Fibroblast of skin of right quadriceps (primary cell): ENCODE measurements around the gene PRIMA1.
A peak's percentile ranks its signal among the peaks of the same experiment; 100 is the strongest.

Experiments
- DNase-seq: peaks from one replicate; pipeline ENCODE4 v3.0.0-alpha.2; 2013

The PRIMA1 gene

GRCh38 chr14:93793555-93794324 lies 5.5 kb upstream of the PRIMA1 start:
- DNase-seq: no peak

- no peak for DNase-seq
These were observed 4.1 kb upstream of the PRIMA1 start for GRCh38 chr14:93792391-93792790.

GRCh38 chr14:93790966-93791365 lies 2.7 kb upstream of the PRIMA1 start:
- no peak for DNase-seq

GRCh38 chr14:93789228-93790130 lies 1.2 kb upstream of the PRIMA1 start:
- DNase-seq: no peak

GRCh38 chr14:93788543-93789227 lies 400 bp upstream of the PRIMA1 start:
- peak; percentile 6 for DNase-seq

- no peak for DNase-seq
These were observed 606 bp downstream of the PRIMA1 start for GRCh38 chr14:93787465-93788292.

GRCh38 chr14:93785423-93785822 lies 2.9 kb downstream of the PRIMA1 start:
- DNase-seq: no peak

- DNase-seq: no peak
These were observed 3.4 kb downstream of the PRIMA1 start for GRCh38 chr14:93784878-93785277.

GRCh38 chr14:93780813-93781400 lies 7.4 kb downstream of the PRIMA1 start:
- no peak for DNase-seq

- no peak for DNase-seq
These were observed 9.2 kb downstream of the PRIMA1 start for GRCh38 chr14:93778856-93779629.

- no peak for DNase-seq
These were observed 9.8 kb downstream of the PRIMA1 start for GRCh38 chr14:93778453-93778852.

- no peak for DNase-seq
These were observed 12.5 kb downstream of the PRIMA1 start for GRCh38 chr14:93775744-93776143.

GRCh38 chr14:93775158-93775557 lies 13.1 kb downstream of the PRIMA1 start:
- DNase-seq: no peak

GRCh38 chr14:93772263-93772662 lies 16.0 kb downstream of the PRIMA1 start:
- no peak for DNase-seq

- DNase-seq: no peak
These were observed 22.3 kb downstream of the PRIMA1 start for GRCh38 chr14:93765970-93766369.

- DNase-seq: no peak
These were observed 23.1 kb downstream of the PRIMA1 start for GRCh38 chr14:93765155-93765554.

GRCh38 chr14:93764211-93764659 lies 24.1 kb downstream of the PRIMA1 start:
- DNase-seq: peak; percentile 44

- DNase-seq: no peak
These were observed 28.5 kb downstream of the PRIMA1 start for GRCh38 chr14:93759719-93760307.

- DNase-seq: no peak
These were observed 31.1 kb downstream of the PRIMA1 start for GRCh38 chr14:93757206-93757605.

GRCh38 chr14:93753647-93754046 lies 34.6 kb downstream of the PRIMA1 start:
- DNase-seq: no peak
